ENCODE results near the gene MUS81.

- TF ChIP-seq CTCF (IDR thresholded peaks at IDR 0.05) (no peak), POLR2A (IDR thresholded peaks at IDR 0.05) (peak; percentile 97), POLR2AphosphoS5 (IDR thresholded peaks at IDR 0.05) (peak; percentile 99)
Measured at GRCh38 chr11:65857853-65858680, 2.2 kb upstream of the MUS81 start, which contains the start of gene CFL1.
